OCI-LY1 (cell line): ENCODE data around the gene ARFIP1.

Source experiments
- H2AFZ ChIP-seq: fragments of 200-600 bp; sonication (generic), shearing (Covaris generic); 2 replicates; pipeline ENCODE4 v1.6.0; 2014; ENCODE audit warnings: antibody characterized with exemption, mild to moderate bottlenecking, low read length
- H3F3A ChIP-seq: fragments of 200-600 bp; sonication (generic), shearing (Covaris generic); 2 replicates; pipeline ENCODE4 v1.6.0; 2014; ENCODE audit warnings: mild to moderate bottlenecking, antibody characterized with exemption, low read length, moderate library complexity; ENCODE audit not compliant: insufficient read depth
- H3K27ac ChIP-seq: fragments of 200-600 bp; sonication (generic); 2 replicates; pipeline ENCODE4 v1.5.1; 2014; ENCODE audit warnings: low read length, mixed run types, mild to moderate bottlenecking, low read depth; ENCODE audit not compliant: poor library complexity, severe bottlenecking
- H3K27me3 ChIP-seq: fragments of 200-600 bp; sonication (generic); 2 replicates; pipeline ENCODE4 v1.6.0; 2014; ENCODE audit warnings: antibody characterized with exemption, mild to moderate bottlenecking, low read length, moderate library complexity; ENCODE audit not compliant: insufficient read depth
- H3K36me3 ChIP-seq: fragments of 200-600 bp; sonication (generic); 2 replicates; pipeline ENCODE4 v1.6.1; 2014; ENCODE audit warnings: mild to moderate bottlenecking, antibody characterized with exemption, low read length, moderate library complexity, mixed read lengths; ENCODE audit not compliant: insufficient read depth
- H3K4me1 ChIP-seq: fragments of 200-600 bp; sonication (generic); 2 replicates; pipeline ENCODE4 v1.5.1; 2014; ENCODE audit warnings: mild to moderate bottlenecking, low read length, moderate library complexity; ENCODE audit not compliant: insufficient read depth, severe bottlenecking
- H3K4me2 ChIP-seq: fragments of 200-600 bp; sonication (generic), shearing (Covaris generic); 2 replicates; pipeline ENCODE4 v1.6.1; 2014; ENCODE audit warnings: low read length
- H3K4me3 ChIP-seq: fragments of 200-600 bp; sonication (generic); 2 replicates; pipeline ENCODE4 v1.5.1; 2014; ENCODE audit warnings: low read length, low read depth, mild to moderate bottlenecking, mixed read lengths; ENCODE audit not compliant: poor library complexity, severe bottlenecking
- H3K79me2 ChIP-seq: fragments of 200-600 bp; shearing (Covaris generic); 2 replicates; pipeline ENCODE4 v1.6.1; 2016; ENCODE audit warnings: mixed run types, low read length, mixed read lengths; ENCODE audit not compliant: insufficient read depth
- H3K9ac ChIP-seq: fragments of 200-600 bp; sonication (generic), shearing (Covaris generic); 2 replicates; pipeline ENCODE4 v1.6.1; 2014; ENCODE audit warnings: mild to moderate bottlenecking, low read length, mixed read lengths
- H3K9me2 ChIP-seq: fragments of 200-600 bp; sonication (generic), shearing (Covaris generic); 2 replicates; pipeline ENCODE4 v1.6.1; 2014; ENCODE audit warnings: low read depth, mild to moderate bottlenecking, low read length, mixed read lengths
- H3K9me3 ChIP-seq: fragments of 200-600 bp; shearing (Covaris generic); 2 replicates; pipeline ENCODE4 v1.6.1; 2014; ENCODE audit warnings: low read length, mixed read lengths
- H4K20me1 ChIP-seq: fragments of 200-600 bp; sonication (generic), shearing (Covaris generic); 2 replicates; pipeline ENCODE4 v1.6.0; 2016; ENCODE audit warnings: mild to moderate bottlenecking, low read length; ENCODE audit not compliant: insufficient read depth
- CTCF ChIP-seq: fragments of 200-600 bp; sonication (generic), shearing (Covaris generic); IDR thresholded peaks from 2 replicates; pipeline ENCODE4 v1.5.1; 2017; ENCODE audit warnings: mild to moderate bottlenecking, antibody characterized with exemption, low read length, moderate library complexity, mixed read lengths
- EZH2 ChIP-seq: fragments of 200-600 bp; sonication (generic), shearing (Covaris generic); IDR thresholded peaks from 2 replicates; pipeline ENCODE4 v1.8.0; 2017; ENCODE audit warnings: borderline replicate concordance, mixed run types, mild to moderate bottlenecking, antibody characterized with exemption, low read length, moderate library complexity, mixed read lengths

The ARFIP1 gene

GRCh38 chr4:152843481-152844090, 63.8 kb downstream of the ARFIP1 start:
- Histone ChIP-seq H3K4me2 (no peak overlapping the region), H2AFZ (no peak overlapping the region), H3F3A (no peaks in the 10 kb centered on the region), H3K4me3 (no peak overlapping the region), H3K9me2 (no peaks in the 10 kb centered on the region), H3K27me3 (no peaks in the 10 kb centered on the region), H3K9me3 (no peaks in the 10 kb centered on the region), H4K20me1 (no peaks in the 10 kb centered on the region), H3K36me3 (no peaks in the 10 kb centered on the region), H3K79me2 (no peaks in the 10 kb centered on the region), H3K9ac (no peak overlapping the region), H3K4me1 (peaks cover 15% of the 10 kb centered on the region), H3K27ac (no peak overlapping the region)
- TF ChIP-seq EZH2, result no peak
- no peak for TF ChIP-seq CTCF

GRCh38 chr4:152847376-152847775, 67.6 kb downstream of the ARFIP1 start:
- Histone ChIP-seq H3F3A (no peaks in the 10 kb centered on the region), H3K4me1 (peaks cover 29% of the 10 kb centered on the region), H3K79me2 (no peaks in the 10 kb centered on the region), H3K9me3 (no peaks in the 10 kb centered on the region), H4K20me1 (no peaks in the 10 kb centered on the region), H3K4me3 (no peak overlapping the region), H3K4me2 (no peak overlapping the region), H3K27me3 (no peaks in the 10 kb centered on the region), H3K36me3 (no peaks in the 10 kb centered on the region), H3K9me2 (no peaks in the 10 kb centered on the region), H2AFZ (no peak overlapping the region), H3K27ac (no peak overlapping the region), H3K9ac (no peak overlapping the region)
- TF ChIP-seq EZH2, result no peak
- no peak for TF ChIP-seq CTCF

- Histone ChIP-seq H3K9ac (no peak overlapping the region), H3K36me3 (no peaks in the 10 kb centered on the region), H3K79me2 (no peaks in the 10 kb centered on the region), H3F3A (no peaks in the 10 kb centered on the region), H3K4me3 (no peak overlapping the region), H3K4me1 (peaks cover 24% of the 10 kb centered on the region), H2AFZ (no peak overlapping the region), H3K4me2 (no peak overlapping the region), H4K20me1 (no peaks in the 10 kb centered on the region), H3K9me3 (0 out of 2 replicates have a peak, but pooled peaks cover 3% of the 10 kb centered on the region), H3K27ac (no peak overlapping the region), H3K27me3 (no peaks in the 10 kb centered on the region), H3K9me2 (no peaks in the 10 kb centered on the region)
- no peak for TF ChIP-seq EZH2
- no peak for TF ChIP-seq CTCF
Observed at GRCh38 chr4:152848508-152848907, 68.8 kb downstream of the ARFIP1 start.
